Loucy (cell line): ENCODE measurements around the gene HPS1.

Experiments used
- H2AFZ ChIP-seq: fragments of 200-600 bp; sonication (generic); 2 replicates; pipeline ENCODE4 v1.6.0; 2016; ENCODE audit warnings: antibody characterized with exemption, mild to moderate bottlenecking, low read length, moderate library complexity
- H3F3A ChIP-seq: fragments of 200-600 bp; 2 replicates; pipeline ENCODE4 v1.6.0; 2016; ENCODE audit warnings: antibody characterized with exemption, low read depth, mild to moderate bottlenecking
- H3K27me3 ChIP-seq: fragments of 200-600 bp; sonication (generic); 2 replicates; pipeline ENCODE4 v1.6.1; 2014; ENCODE audit warnings: low read length, mild to moderate bottlenecking; ENCODE audit not compliant: insufficient read depth, poor library complexity, severe bottlenecking
- H3K36me3 ChIP-seq: fragments of 200-600 bp; sonication (generic); 2 replicates; pipeline ENCODE4 v1.6.1; 2016; ENCODE audit warnings: low read length; ENCODE audit not compliant: insufficient read depth
- H3K4me1 ChIP-seq: fragments of 200-600 bp; sonication (generic); 2 replicates; pipeline ENCODE4 v1.5.1; 2014; ENCODE audit warnings: low read length, mild to moderate bottlenecking; ENCODE audit not compliant: insufficient read depth, poor library complexity, severe bottlenecking
- H3K4me2 ChIP-seq: fragments of 200-600 bp; sonication (generic); 2 replicates; pipeline ENCODE4 v1.6.0; 2014; ENCODE audit warnings: antibody characterized with exemption, low read length, low read depth, mild to moderate bottlenecking; ENCODE audit not compliant: poor library complexity, severe bottlenecking
- H3K4me3 ChIP-seq: fragments of 200-600 bp; sonication (generic); 2 replicates; pipeline ENCODE4 v1.5.1; 2014; ENCODE audit warnings: low read length, mild to moderate bottlenecking, mixed read lengths; ENCODE audit not compliant: poor library complexity, severe bottlenecking
- H3K79me2 ChIP-seq: fragments of 200-600 bp; sonication (generic); 2 replicates; pipeline ENCODE4 v1.6.1; 2014; ENCODE audit warnings: low read length; ENCODE audit not compliant: insufficient read depth
- H3K9ac ChIP-seq: fragments of 200-600 bp; sonication (generic); 2 replicates; pipeline ENCODE4 v1.6.0; 2014; ENCODE audit warnings: mild to moderate bottlenecking, low read depth, low read length, moderate library complexity; ENCODE audit not compliant: poor library complexity, severe bottlenecking
- H3K9me2 ChIP-seq: fragments of 200-600 bp; sonication (generic); replicated peaks from 2 replicates; pipeline ENCODE4 v1.6.1; 2016; ENCODE audit warnings: low read depth, low read length, mixed read lengths
- H3K9me3 ChIP-seq: fragments of 200-600 bp; sonication (generic); 2 replicates; pipeline ENCODE4 v1.6.1; 2014; ENCODE audit warnings: mild to moderate bottlenecking, antibody characterized with exemption, low read length, low read depth; ENCODE audit not compliant: insufficient read depth
- H4K20me1 ChIP-seq: fragments of 200-600 bp; sonication (generic); 2 replicates; pipeline ENCODE4 v1.6.0; 2014; ENCODE audit warnings: antibody characterized with exemption, low read length, mild to moderate bottlenecking; ENCODE audit not compliant: insufficient read depth, poor library complexity, severe bottlenecking
- EZH2phosphoT487 ChIP-seq: fragments of 200-600 bp; IDR thresholded peaks from 2 replicates; pipeline ENCODE4 v1.6.1; 2018; ENCODE audit warnings: antibody characterized with exemption, mild to moderate bottlenecking, moderate library complexity, borderline replicate concordance
- TF ChIP-seq, protein P1 (sequence below): fragments of 200-600 bp; sonication (generic); conservative IDR thresholded peaks from 2 replicates; pipeline ENCODE4 v1.5.1; 2014; ENCODE audit warnings: mild to moderate bottlenecking, antibody characterized with exemption, low read length

Gene HPS1

DNA sequence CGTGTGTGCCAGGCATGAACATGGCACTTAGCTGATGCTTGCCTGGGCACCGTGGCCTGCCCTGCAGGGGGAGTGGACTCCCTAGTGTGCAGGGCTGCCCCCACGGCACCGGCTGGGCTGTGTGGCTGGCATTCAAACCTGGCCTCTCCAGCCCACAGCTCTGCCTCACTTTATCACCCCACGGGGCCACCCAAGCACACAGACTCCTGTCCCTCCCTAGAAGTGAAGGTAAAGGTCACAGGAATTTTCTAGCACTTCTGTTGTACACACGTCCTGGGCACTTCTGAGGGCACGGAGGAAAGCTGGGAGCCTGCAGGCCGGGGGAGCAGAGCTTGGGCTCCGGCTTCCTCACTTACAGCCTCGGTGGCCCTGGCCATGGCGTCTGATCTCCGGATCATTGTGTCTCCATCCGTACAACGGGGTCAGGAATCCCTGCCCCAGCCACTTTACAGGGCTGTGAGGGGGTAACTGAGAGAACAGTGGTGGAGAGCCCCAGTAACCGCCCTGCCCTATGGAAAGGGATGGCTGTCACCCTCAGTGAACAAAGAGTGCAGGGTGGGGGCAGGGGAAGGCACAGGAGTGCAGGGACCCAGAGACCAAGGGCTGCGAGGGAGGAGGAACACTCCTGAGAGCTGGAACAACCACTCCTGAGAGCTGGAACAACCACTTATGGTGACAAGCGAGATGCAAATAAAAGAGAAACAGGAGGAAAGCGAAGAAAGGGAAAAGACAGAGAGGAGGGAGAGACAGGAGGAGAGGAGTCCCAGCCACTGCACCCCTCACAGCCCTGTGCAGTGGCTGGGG is 27.9 kb downstream of the HPS1 start:
- Histone ChIP-seq H4K20me1 (no peaks in the 10 kb centered on the region), H3F3A (no peaks in the 10 kb centered on the region), H3K27me3 (no peaks in the 10 kb centered on the region), H3K9ac (no peak overlapping the region), H3K9me2 (no peaks in the 10 kb centered on the region), H3K4me3 (no peak overlapping the region), H2AFZ (no peak overlapping the region), H3K4me2 (no peak overlapping the region), H3K36me3 (peaks cover 2% of the 10 kb centered on the region; the same call in 1 of the 2 replicates), H3K79me2 (peaks cover 8% of the 10 kb centered on the region), H3K9me3 (no peaks in the 10 kb centered on the region), H3K4me1 (peaks cover 11% of the 10 kb centered on the region)
- TF ChIP-seq, protein P1, sequence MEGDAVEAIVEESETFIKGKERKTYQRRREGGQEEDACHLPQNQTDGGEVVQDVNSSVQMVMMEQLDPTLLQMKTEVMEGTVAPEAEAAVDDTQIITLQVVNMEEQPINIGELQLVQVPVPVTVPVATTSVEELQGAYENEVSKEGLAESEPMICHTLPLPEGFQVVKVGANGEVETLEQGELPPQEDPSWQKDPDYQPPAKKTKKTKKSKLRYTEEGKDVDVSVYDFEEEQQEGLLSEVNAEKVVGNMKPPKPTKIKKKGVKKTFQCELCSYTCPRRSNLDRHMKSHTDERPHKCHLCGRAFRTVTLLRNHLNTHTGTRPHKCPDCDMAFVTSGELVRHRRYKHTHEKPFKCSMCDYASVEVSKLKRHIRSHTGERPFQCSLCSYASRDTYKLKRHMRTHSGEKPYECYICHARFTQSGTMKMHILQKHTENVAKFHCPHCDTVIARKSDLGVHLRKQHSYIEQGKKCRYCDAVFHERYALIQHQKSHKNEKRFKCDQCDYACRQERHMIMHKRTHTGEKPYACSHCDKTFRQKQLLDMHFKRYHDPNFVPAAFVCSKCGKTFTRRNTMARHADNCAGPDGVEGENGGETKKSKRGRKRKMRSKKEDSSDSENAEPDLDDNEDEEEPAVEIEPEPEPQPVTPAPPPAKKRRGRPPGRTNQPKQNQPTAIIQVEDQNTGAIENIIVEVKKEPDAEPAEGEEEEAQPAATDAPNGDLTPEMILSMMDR, result no peak
- no peak for TF ChIP-seq EZH2phosphoT487

DNA sequence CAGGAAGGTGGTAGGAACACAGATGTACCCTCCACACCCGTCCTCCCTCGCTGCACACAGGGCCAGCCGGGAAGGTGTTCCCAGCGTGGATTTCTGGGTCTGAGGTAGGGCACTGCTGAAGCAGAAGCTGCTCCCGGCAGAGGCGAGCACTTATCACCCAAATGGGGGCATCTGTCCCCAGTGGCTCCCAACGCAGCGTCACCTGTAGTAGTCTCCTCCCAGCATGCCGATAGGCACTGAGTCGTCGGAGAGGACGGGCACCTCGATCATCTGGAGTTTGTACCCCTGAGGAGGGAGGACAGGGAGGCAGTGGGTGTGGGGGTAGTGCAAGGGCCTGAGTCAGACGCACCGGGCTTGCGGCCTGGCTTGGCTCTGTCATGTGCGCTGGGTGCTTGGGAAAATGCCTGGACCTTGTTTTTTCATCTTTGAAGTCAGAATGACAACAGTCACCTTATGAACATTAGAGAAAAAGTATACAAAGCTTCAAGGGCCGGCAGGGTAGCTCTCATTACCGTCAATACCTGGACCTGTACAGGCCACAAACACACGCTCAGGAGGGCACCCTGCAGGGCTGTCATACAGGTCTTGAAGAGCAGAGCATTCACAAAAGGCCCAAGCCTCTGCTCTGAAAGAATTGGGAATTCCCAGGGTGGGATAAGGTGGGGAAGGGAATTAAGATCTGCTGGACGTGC is 28.6 kb downstream of the HPS1 start:
- peaks cover 11% of the 10 kb centered on the region for H3K4me1 ChIP-seq
- no peaks in the 10 kb centered on the region for H3K27me3 ChIP-seq
- no peak overlapping the region for H3K4me3 ChIP-seq
- H3K9me2 ChIP-seq, result no peaks in the 10 kb centered on the region
- peaks cover 9% of the 10 kb centered on the region for H3K79me2 ChIP-seq
- no peak for TF ChIP-seq EZH2phosphoT487
- TF ChIP-seq, protein P1, result no peak
- H2AFZ ChIP-seq, result no peak overlapping the region
- H3K9me3 ChIP-seq, result no peaks in the 10 kb centered on the region
- no peak overlapping the region for H3K4me2 ChIP-seq
- H4K20me1 ChIP-seq, result no peaks in the 10 kb centered on the region
- no peaks in the 10 kb centered on the region for H3F3A ChIP-seq
- peaks cover 2% of the 10 kb centered on the region; the same call in 1 of the 2 replicates for H3K36me3 ChIP-seq
- H3K9ac ChIP-seq, result no peak overlapping the region

DNA sequence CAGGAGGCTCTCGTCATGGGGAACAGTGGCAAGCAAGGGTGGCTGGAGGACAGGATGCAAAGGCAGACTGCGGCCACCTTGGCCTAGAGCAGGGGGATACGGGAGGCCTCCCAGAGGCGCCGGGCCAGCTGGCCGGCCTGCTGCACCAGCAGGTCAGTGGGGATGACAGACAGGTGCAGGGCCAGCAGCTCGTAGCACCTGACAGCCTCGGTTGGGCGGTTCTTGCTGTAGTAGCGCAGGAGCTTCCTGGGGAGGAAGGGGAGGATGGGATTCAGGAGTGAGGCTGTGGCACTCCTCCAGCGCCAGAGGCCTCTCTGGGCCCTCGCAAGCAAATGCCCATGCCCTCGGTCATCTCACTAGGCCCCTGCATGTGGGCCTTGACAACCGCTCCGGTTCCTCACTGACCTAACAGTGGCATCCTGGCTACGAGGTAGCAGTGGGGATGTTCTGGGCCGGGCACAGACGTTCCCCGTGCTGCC is 29.2 kb downstream of the HPS1 start:
- no peaks in the 10 kb centered on the region for H3K27me3 ChIP-seq
- no peak overlapping the region for H3K4me2 ChIP-seq
- no peak for TF ChIP-seq EZH2phosphoT487
- TF ChIP-seq, protein P1, result no peak
- no peaks in the 10 kb centered on the region for H3K9me3 ChIP-seq
- H3F3A ChIP-seq, result no peaks in the 10 kb centered on the region
- no peaks in the 10 kb centered on the region for H4K20me1 ChIP-seq
- H3K36me3 ChIP-seq, result peaks cover 2% of the 10 kb centered on the region; the same call in 1 of the 2 replicates
- H3K4me1 ChIP-seq, result peaks cover 11% of the 10 kb centered on the region
- H3K79me2 ChIP-seq, result peaks cover 11% of the 10 kb centered on the region
- no peak overlapping the region for H3K9ac ChIP-seq
- no peak overlapping the region for H2AFZ ChIP-seq
- H3K9me2 ChIP-seq, result no peaks in the 10 kb centered on the region
- no peak overlapping the region for H3K4me3 ChIP-seq
